Body of pancreas (tissue), 4 donors: ENCODE measurements around the gene TRAFD1. TPM values are rescaled to one million over a fixed set of nuclear protein-coding genes. Genes with fewer than 3 reads are reported as not detected.

ENCODE experiments used
- ATAC-seq: fragments of 150-250 bp; one replicate; pipeline ENCODE4 v1.9.1; 2016
- DNase-seq, 4 donors: peaks; one replicate each; pipeline ENCODE4 v3.0.0-alpha.2; 2019
- H3K27ac ChIP-seq, 4 donors: fragments of 200-600 bp; sonication (generic); 1 replicate in 3 of 4; 2 replicates in 1 of 4; pipeline versions ENCODE4 v1.5.1 to v1.6.1; 2016 to 2019; ENCODE audit warnings: mild to moderate bottlenecking in 1 of 4, mixed read lengths in 1 of 4, moderate library complexity in 1 of 4
- H3K27me3 ChIP-seq, 2 donors: fragments of 200-600 bp; sonication (generic); one replicate each; pipeline ENCODE4 v1.6.0; 2016; ENCODE audit warnings: mild to moderate bottlenecking in 1 of 2
- H3K36me3 ChIP-seq, 2 donors: fragments of 200-600 bp; sonication (generic); replicated peaks in 1 of 2; 2 replicates each; pipeline ENCODE4 v1.5.1; 2016; ENCODE audit warnings: low read depth in 2 of 2; ENCODE audit not compliant: insufficient read depth in 1 of 2
- H3K4me1 ChIP-seq: fragments of 200-600 bp; sonication (generic); one replicate; pipeline ENCODE4 v1.6.0; 2016
- H3K4me3 ChIP-seq, 2 donors: fragments of 200-600 bp; sonication (generic); 1 replicate in 1 of 2; 2 replicates in 1 of 2; pipeline ENCODE4 v1.5.1; 2016 to 2019
- H3K9me3 ChIP-seq, 3 donors: fragments of 200-600 bp; sonication (generic); 1 replicate in 2 of 3; 2 replicates in 1 of 3; pipeline ENCODE4 v1.5.1; 2016
- CTCF ChIP-seq, 7 experiments: fragments of 450-650 bp in 4 of 7; fragments of 200-600 bp in 3 of 7; sonication (generic) in 3 of 7; IDR thresholded peaks; one replicate each; pipeline ENCODE4 v1.5.1; 2016 to 2019; ENCODE audit warnings: antibody characterized with exemption in 7 of 7
- POLR2A ChIP-seq, 3 donors: fragments of 450-650 bp; IDR thresholded peaks; one replicate each; pipeline ENCODE4 v1.6.1; 2016; ENCODE audit warnings: antibody characterized with exemption in 3 of 3, mild to moderate bottlenecking in 2 of 3
- WGBS, 2 donors: methylation state at CpG; one replicate each; pipeline ENCODE4 v1.1.5; 2017; 5-methylcytosine and 5-hydroxymethylcytosine counted together
- intact Hi-C: fragments of 100-400 bp; cut with DNase I; formaldehyde crosslinking; loops from one replicate; pipeline ENCODE4 v1.15.1; 2023
- total RNA-seq, 2 donors: library from RNA; depleted of rRNA; stranded (reverse); fragments of >200 nt; gene quantifications; one replicate each; pipeline ENCODE4 v1.1.0, GENCODE V29; 2016

TRAFD1 gene
- total RNA-seq, 2 donors from 2014 or later = 13.2 to 15.3 TPM

GRCh38 chr12:112176321-112177010 lies 51.1 kb downstream of the TRAFD1 start:
- TF ChIP-seq POLR2A (IDR thresholded peaks at IDR 0.05) = no peak
- TF ChIP-seq CTCF (IDR thresholded peaks at IDR 0.05) = no peak
- DNase-seq (no peak), ATAC-seq (no peak)
- peaks cover 0 to 20% of the 10 kb centered on the region in 2 donors for H3K36me3 ChIP-seq
- no peak overlapping the region for H3K4me3 ChIP-seq
- H3K9me3 ChIP-seq = no peaks in the 10 kb centered on the region
- intact Hi-C loops = no loop called here
- H3K27me3 ChIP-seq = no peaks in the 10 kb centered on the region
- H3K27ac ChIP-seq = no peak overlapping the region
- WGBS, 2 donors = 90 to 91% methylated on average over 11 of the region's 11 CpGs
- no peaks in the 10 kb centered on the region for H3K4me1 ChIP-seq

GRCh38 chr12:112178796-112179195 lies 53.4 kb downstream of the TRAFD1 start:
- H3K27me3 ChIP-seq = no peaks in the 10 kb centered on the region
- no peak overlapping the region for H3K27ac ChIP-seq
- H3K9me3 ChIP-seq = no peaks in the 10 kb centered on the region
- 94 to 98% methylated on average over 12 of the region's 15 CpGs for WGBS, 2 donors
- H3K4me1 ChIP-seq = no peaks in the 10 kb centered on the region
- intact Hi-C loops = no loop called here
- H3K4me3 ChIP-seq = no peak overlapping the region
- TF ChIP-seq CTCF (IDR thresholded peaks at IDR 0.05) (no peak), POLR2A (IDR thresholded peaks at IDR 0.05) (no peak)
- H3K36me3 ChIP-seq = peaks cover 0 to 14% of the 10 kb centered on the region in 2 donors
- ATAC-seq (no peak), DNase-seq (no peak)

GRCh38 chr12:112179341-112179740 lies 54.0 kb downstream of the TRAFD1 start:
- H3K4me1 ChIP-seq = no peaks in the 10 kb centered on the region

GRCh38 chr12:112179916-112180315 lies 54.6 kb downstream of the TRAFD1 start:
- DNase-seq (no peak), ATAC-seq (no peak)
- TF ChIP-seq POLR2A (IDR thresholded peaks at IDR 0.05) = no peak
- no peak for TF ChIP-seq CTCF (IDR thresholded peaks at IDR 0.05)
- WGBS, 2 donors = 84 to 85% methylated on average over 1 to 2 of the region's 2 CpGs
- no peaks in the 10 kb centered on the region for H3K27me3 ChIP-seq
- no peaks in the 10 kb centered on the region for H3K9me3 ChIP-seq
- peaks cover 0 to 21% of the 10 kb centered on the region in 2 donors for H3K36me3 ChIP-seq
- no peaks in the 10 kb centered on the region for H3K4me1 ChIP-seq
- no peak overlapping the region for H3K27ac ChIP-seq
- H3K4me3 ChIP-seq = no peak overlapping the region
- intact Hi-C loops = no loop called here

More at GRCh38 chr12:112179341-112179740, 54.0 kb downstream of the TRAFD1 start:
- H3K36me3 ChIP-seq = peaks cover 0 to 18% of the 10 kb centered on the region in 2 donors
- ATAC-seq (no peak), DNase-seq (no peak)
- 86 to 92% methylated on average over 8 to 11 of the region's 11 CpGs for WGBS, 2 donors
- no peak overlapping the region for H3K27ac ChIP-seq
- intact Hi-C loops = no loop called here
- no peaks in the 10 kb centered on the region for H3K27me3 ChIP-seq
- H3K4me3 ChIP-seq = no peak overlapping the region
- no peak for TF ChIP-seq POLR2A (IDR thresholded peaks at IDR 0.05)
- no peaks in the 10 kb centered on the region for H3K9me3 ChIP-seq

- H3K9me3 ChIP-seq = no peaks in the 10 kb centered on the region
- no peak overlapping the region for H3K4me3 ChIP-seq
- 94 to 96% methylated on average over 4 of the region's 4 CpGs for WGBS, 2 donors
- ATAC-seq (no peak), DNase-seq (no peak)
- TF ChIP-seq CTCF (IDR thresholded peaks at IDR 0.05) (no peak), POLR2A (IDR thresholded peaks at IDR 0.05) (no peak)
- intact Hi-C loops = no loop called here
- H3K36me3 ChIP-seq = peaks cover 0 to 21% of the 10 kb centered on the region in 2 donors
- no peaks in the 10 kb centered on the region for H3K27me3 ChIP-seq
- no peaks in the 10 kb centered on the region for H3K4me1 ChIP-seq
- no peak overlapping the region for H3K27ac ChIP-seq
Measured at GRCh38 chr12:112180422-112180821, 55.1 kb downstream of the TRAFD1 start.
